IPS-NIHi7 (cell line): ENCODE measurements around the gene NMNAT3.

ENCODE experiments used
- DNase-seq: peaks from one replicate; pipeline ENCODE4 v3.0.0; 2012; ENCODE audit warnings: mixed read lengths; ENCODE audit errors: extremely low spot score

Gene NMNAT3

GRCh38 chr3:139541532-139542288 lies 136.1 kb downstream of the NMNAT3 start:
- DNase-seq = no peak

GRCh38 chr3:139540651-139541531 lies 136.9 kb downstream of the NMNAT3 start:
- DNase-seq = no peak

- DNase-seq = no peak
Measured at GRCh38 chr3:139538733-139539132, 139.0 kb downstream of the NMNAT3 start.

- DNase-seq = no peak
Measured at GRCh38 chr3:139537795-139538621, 139.8 kb downstream of the NMNAT3 start.

- DNase-seq = no peak
Measured at GRCh38 chr3:139537361-139537760, 140.4 kb downstream of the NMNAT3 start.

- DNase-seq = no peak
Measured at GRCh38 chr3:139534992-139535879, 142.5 kb downstream of the NMNAT3 start.

GRCh38 chr3:139534455-139534812 lies 143.3 kb downstream of the NMNAT3 start:
- DNase-seq = no peak

GRCh38 chr3:139533781-139534454 lies 143.9 kb downstream of the NMNAT3 start:
- no peak for DNase-seq

GRCh38 chr3:139532976-139533375 lies 144.8 kb downstream of the NMNAT3 start:
- DNase-seq = no peak

GRCh38 chr3:139530717-139531116 lies 147.1 kb downstream of the NMNAT3 start:
- no peak for DNase-seq

GRCh38 chr3:139529662-139530061 lies 148.1 kb downstream of the NMNAT3 start:
- DNase-seq = no peak

GRCh38 chr3:139528924-139529323 lies 148.8 kb downstream of the NMNAT3 start:
- no peak for DNase-seq

GRCh38 chr3:139528281-139528680 lies 149.5 kb downstream of the NMNAT3 start:
- DNase-seq = no peak

- no peak for DNase-seq
Measured at GRCh38 chr3:139527265-139527664, 150.5 kb downstream of the NMNAT3 start.

- DNase-seq = no peak
Measured at GRCh38 chr3:139526146-139526545, 151.6 kb downstream of the NMNAT3 start.

- no peak for DNase-seq
Measured at GRCh38 chr3:139524841-139525636, 152.7 kb downstream of the NMNAT3 start.

GRCh38 chr3:139523718-139524117 lies 154.1 kb downstream of the NMNAT3 start:
- DNase-seq = no peak

GRCh38 chr3:139523166-139523565 lies 154.6 kb downstream of the NMNAT3 start:
- no peak for DNase-seq

GRCh38 chr3:139522421-139522820 lies 155.4 kb downstream of the NMNAT3 start:
- DNase-seq = peak; percentile 64

- no peak for DNase-seq
Measured at GRCh38 chr3:139521816-139522215, 156.0 kb downstream of the NMNAT3 start.
